K562 (cell line): ENCODE data around the gene CFAP410. TPM values are rescaled to one million over a fixed set of nuclear protein-coding genes. Genes with fewer than 3 reads are reported as not detected.

Experiments
- CHD4 ChIP-seq: fragments of 200-600 bp; sonication (generic); IDR thresholded peaks from 3 replicates; pipeline ENCODE4 v1.6.1; 2012; ENCODE audit warnings: low read depth, mild to moderate bottlenecking, mixed read lengths, low read length, inconsistent platforms; ENCODE audit not compliant: insufficient read depth, insufficient replicate concordance, poor library complexity, severe bottlenecking
- ETV6 ChIP-seq, 3 experiments: fragments of 150-350 bp in 1 of 3; sonication (generic) in 1 of 3; formaldehyde crosslinking in 1 of 3; IDR thresholded peaks; 2 replicates each; pipeline versions ENCODE4 v1.6.1 to v1.8.0; 2014 to 2022; ENCODE audit warnings: borderline replicate concordance in 2 of 3, low read depth in 2 of 3, antibody characterized with exemption in 1 of 3, low read length in 1 of 3, mild to moderate bottlenecking in 1 of 3, missing genetic modification reagents in 1 of 3
- GTF2E2 ChIP-seq: fragments of 200-800 bp; sonication (Bioruptor generic); IDR thresholded peaks from 2 replicates; pipeline ENCODE4 v1.6.1; 2016; ENCODE audit warnings: missing genetic modification characterization, missing compliant biosample characterization
- ILK ChIP-seq: fragments of 450-650 bp; IDR thresholded peaks from 2 replicates; pipeline ENCODE4 v1.6.1; 2016; ENCODE audit warnings: missing genetic modification characterization, low read depth, mild to moderate bottlenecking, missing compliant biosample characterization, moderate library complexity, borderline replicate concordance
- LCOR ChIP-seq: sonication (generic); formaldehyde crosslinking; IDR thresholded peaks from 2 replicates; pipeline ENCODE4 v1.8.0; 2022; ENCODE audit warnings: mild to moderate bottlenecking, missing genetic modification reagents
- MIER1 ChIP-seq: fragments of 450-650 bp; IDR thresholded peaks from 2 replicates; pipeline ENCODE4 v1.6.1; 2016; ENCODE audit warnings: antibody characterized with exemption, mild to moderate bottlenecking, low read depth
- NFE2L1 ChIP-seq: fragments of 450-650 bp; IDR thresholded peaks from 2 replicates; pipeline ENCODE4 v1.6.1; 2016; ENCODE audit warnings: missing genetic modification characterization, low read depth, mild to moderate bottlenecking, missing compliant biosample characterization, moderate library complexity, borderline replicate concordance
- PML ChIP-seq: IDR thresholded peaks from 2 replicates; pipeline ENCODE4 v1.6.1; 2012; ENCODE audit warnings: low read length, inconsistent platforms
- POLR2B ChIP-seq: fragments of 450-650 bp; IDR thresholded peaks from 2 replicates; pipeline ENCODE4 v1.6.1; 2018; ENCODE audit warnings: low read depth; ENCODE audit not compliant: partially characterized antibody
- PPARD ChIP-seq: fragments of 250-450 bp; sonication (Bioruptor Pico); IDR thresholded peaks from 2 replicates; pipeline ENCODE4 v1.8.0; 2022; ENCODE audit warnings: inconsistent platforms, mild to moderate bottlenecking, moderate library complexity
- RBM34 ChIP-seq: fragments of 200-400 bp; formaldehyde crosslinking; IDR thresholded peaks from 2 replicates; pipeline ENCODE4 v1.6.1; 2018; ENCODE audit warnings: low read length, borderline replicate concordance; ENCODE audit not compliant: insufficient read depth
- RCOR1 ChIP-seq, 2 experiments: IDR thresholded peaks; 2 replicates each; pipeline ENCODE4 v1.6.1; 2012; ENCODE audit warnings: low read depth in 2 of 2, low read length in 2 of 2, borderline replicate concordance in 1 of 2, improper control_type of control experiment in 1 of 2
- RFX5 ChIP-seq: IDR thresholded peaks from 2 replicates; pipeline ENCODE4 v1.6.1; 2011; ENCODE audit warnings: low read depth, mild to moderate bottlenecking, improper control_type of control experiment, low read length
- SP1 ChIP-seq: sonication (generic); formaldehyde crosslinking; IDR thresholded peaks from 2 replicates; pipeline ENCODE4 v1.8.1; 2022; ENCODE audit warnings: mild to moderate bottlenecking, missing genetic modification reagents
- XRCC3 ChIP-seq: fragments of 450-650 bp; IDR thresholded peaks from 2 replicates; pipeline ENCODE4 v1.6.1; 2017; ENCODE audit warnings: mild to moderate bottlenecking, moderate library complexity
- ZC3H8 ChIP-seq: fragments of 450-650 bp; IDR thresholded peaks from 2 replicates; pipeline ENCODE4 v1.6.1; 2017
- ZNF140 ChIP-seq: fragments of 250-450 bp; sonication (Bioruptor Pico); IDR thresholded peaks from 2 replicates; pipeline ENCODE4 v1.8.0; 2021; ENCODE audit warnings: moderate library complexity, mild to moderate bottlenecking, inconsistent platforms
- ZNF253 ChIP-seq: fragments of 250-450 bp; sonication (Bioruptor Pico); conservative IDR thresholded peaks from 2 replicates; pipeline ENCODE4 v1.6.1; 2021; ENCODE audit warnings: mild to moderate bottlenecking
- ZNF311 ChIP-seq: fragments of 250-450 bp; sonication (Bioruptor Pico); IDR thresholded peaks from 2 replicates; pipeline ENCODE4 v1.4.0; 2020; ENCODE audit warnings: mild to moderate bottlenecking, moderate library complexity
- polyA plus RNA-seq, 8 experiments: library from polyadenylated mRNA; depleted of rRNA in 4 of 8; stranded (reverse) in 5 of 8; unstranded in 3 of 8; fragments of >200 nt; fragmentation: Nextera tagmentation in 2 of 8; fragmentation: Illumina TruSeq in 1 of 8; extraction: Ambion mirVana in 2 of 8; extraction: Trizol in 1 of 8; gene quantifications; 2 replicates each; pipeline versions ENCODE4 v1.2.1 to v1.2.3, GENCODE V29; 2011 to 2014; ENCODE audit warnings: inconsistent platforms in 1 of 8, missing spikeins in 1 of 8
- total RNA-seq, 7 experiments: library from RNA; depleted of rRNA in 6 of 7; stranded (reverse); fragments of >200 nt in 6 of 7; fragmentation: Illumina TruSeq in 2 of 7; extraction: Trizol in 2 of 7; gene quantifications; 2 replicates each; pipeline versions ENCODE4 v1.2.1 to v1.2.3, GENCODE V29; 2011 to 2021; ENCODE audit warnings: low replicate concordance in 1 of 7
- TF ChIP-seq, protein P1 (sequence below): fragments of 250-450 bp; sonication (Bioruptor Pico); IDR thresholded peaks from 2 replicates; pipeline ENCODE4 v1.5.1; 2021; ENCODE audit warnings: mild to moderate bottlenecking
- TF ChIP-seq, protein P2 (sequence below): sonication (generic); formaldehyde crosslinking; IDR thresholded peaks from 2 replicates; pipeline ENCODE4 v1.8.1; 2022; ENCODE audit warnings: missing genetic modification reagents
- TF ChIP-seq, protein P3 (sequence below): fragments of 250-450 bp; sonication (Bioruptor Pico); IDR thresholded peaks from 2 replicates; pipeline ENCODE4 v1.8.0; 2021; ENCODE audit warnings: mild to moderate bottlenecking, moderate library complexity

CFAP410 gene
- total and polyA plus RNA-seq, 9 of the 15 experiments (the other 6 are each of a cell fraction or from before 2014, with no cell fraction given) = 0.07 to 17.3 (median 2.3) TPM

DNA sequence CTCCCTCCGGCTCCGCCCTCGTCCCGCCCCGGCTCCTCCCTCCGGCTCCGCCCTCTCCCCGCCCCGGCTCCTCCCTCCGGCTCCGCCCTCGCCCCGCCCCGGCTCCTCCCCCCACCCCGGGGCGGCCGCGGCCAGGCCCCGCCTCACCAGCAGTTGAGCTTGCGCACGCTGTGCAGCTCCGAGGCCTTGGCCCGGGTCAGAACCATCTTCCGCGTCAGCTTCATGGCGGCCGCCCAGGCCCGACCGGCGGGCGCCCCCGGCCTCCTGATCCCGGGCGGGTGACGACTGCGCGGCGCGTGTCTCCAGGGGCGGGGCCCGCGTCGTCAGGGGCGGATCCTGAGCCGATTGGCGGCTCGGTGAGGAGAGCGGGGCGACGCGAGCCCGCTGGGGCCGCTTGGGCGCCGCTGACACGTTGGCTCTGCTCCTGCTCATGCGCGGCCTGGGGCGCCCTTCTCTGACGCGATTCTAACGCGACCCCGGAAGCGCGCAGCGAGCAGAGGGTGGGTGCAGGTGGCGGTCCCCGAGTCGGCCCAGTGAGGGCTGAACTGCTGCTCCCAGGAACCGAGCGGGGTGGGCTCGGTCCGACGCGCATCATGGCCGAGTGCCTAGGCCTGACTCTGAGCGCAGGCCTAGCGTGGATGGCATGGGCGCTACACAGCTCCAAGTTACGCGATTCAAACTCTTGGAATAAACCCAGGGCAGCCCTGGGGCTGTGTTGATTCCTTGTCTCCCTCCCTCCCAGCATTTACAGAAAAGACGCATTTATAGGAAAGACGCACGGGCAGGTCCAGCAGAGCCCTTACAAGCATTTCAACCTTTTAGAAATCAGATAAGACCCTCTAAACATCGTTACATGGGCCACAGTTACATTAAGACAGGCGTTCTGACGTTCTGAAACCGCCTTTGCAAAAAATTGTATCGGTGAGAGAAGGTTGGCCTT, at the start of gene CFAP410 (continued):
- TF ChIP-seq, protein P1, sequence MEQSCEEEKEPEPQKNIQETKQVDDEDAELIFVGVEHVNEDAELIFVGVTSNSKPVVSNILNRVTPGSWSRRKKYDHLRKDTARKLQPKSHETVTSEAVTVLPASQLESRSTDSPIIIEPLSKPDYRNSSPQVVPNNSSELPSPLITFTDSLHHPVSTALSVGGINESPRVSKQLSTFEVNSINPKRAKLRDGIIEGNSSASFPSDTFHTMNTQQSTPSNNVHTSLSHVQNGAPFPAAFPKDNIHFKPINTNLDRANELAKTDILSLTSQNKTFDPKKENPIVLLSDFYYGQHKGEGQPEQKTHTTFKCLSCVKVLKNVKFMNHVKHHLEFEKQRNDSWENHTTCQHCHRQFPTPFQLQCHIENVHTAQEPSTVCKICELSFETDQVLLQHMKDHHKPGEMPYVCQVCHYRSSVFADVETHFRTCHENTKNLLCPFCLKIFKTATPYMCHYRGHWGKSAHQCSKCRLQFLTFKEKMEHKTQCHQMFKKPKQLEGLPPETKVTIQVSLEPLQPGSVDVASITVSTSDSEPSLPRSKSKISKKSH (CRISPR knock-in tag) = no peak
- no peak for TF ChIP-seq ZNF140 (CRISPR knock-in tag)
- peak; percentile 86 for TF ChIP-seq PML
- no peak for TF ChIP-seq XRCC3
- TF ChIP-seq ZNF253 (CRISPR knock-in tag) = no peak
- TF ChIP-seq RFX5 = no peak
- TF ChIP-seq ILK (tag) = no peak
- TF ChIP-seq, protein P2, sequence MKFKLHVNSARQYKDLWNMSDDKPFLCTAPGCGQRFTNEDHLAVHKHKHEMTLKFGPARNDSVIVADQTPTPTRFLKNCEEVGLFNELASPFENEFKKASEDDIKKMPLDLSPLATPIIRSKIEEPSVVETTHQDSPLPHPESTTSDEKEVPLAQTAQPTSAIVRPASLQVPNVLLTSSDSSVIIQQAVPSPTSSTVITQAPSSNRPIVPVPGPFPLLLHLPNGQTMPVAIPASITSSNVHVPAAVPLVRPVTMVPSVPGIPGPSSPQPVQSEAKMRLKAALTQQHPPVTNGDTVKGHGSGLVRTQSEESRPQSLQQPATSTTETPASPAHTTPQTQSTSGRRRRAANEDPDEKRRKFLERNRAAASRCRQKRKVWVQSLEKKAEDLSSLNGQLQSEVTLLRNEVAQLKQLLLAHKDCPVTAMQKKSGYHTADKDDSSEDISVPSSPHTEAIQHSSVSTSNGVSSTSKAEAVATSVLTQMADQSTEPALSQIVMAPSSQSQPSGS (CRISPR knock-in tag) = no peak
- peak; percentile 92 for TF ChIP-seq POLR2B
- TF ChIP-seq LCOR (CRISPR knock-in tag) = 0 out of 2 replicates have a peak, but pooled peaks have one; percentile 28
- TF ChIP-seq PPARD = no peak
- no peak for TF ChIP-seq MIER1
- TF ChIP-seq ETV6 (IDR thresholded peaks at IDR 0.05; ENCODE audit: borderline replicate concordance in 1 of 2, low read depth in 2 of 2, low read length in 1 of 2) = no peak
- TF ChIP-seq ETV6 (CRISPR knock-in tag; IDR thresholded peaks at IDR 0.05; ENCODE audit: borderline replicate concordance) = peak; percentile 85; the same call in 1 of the 2 replicates
- no peak for TF ChIP-seq ZC3H8
- no peak for TF ChIP-seq ZNF311 (CRISPR knock-in tag)
- 0 out of 2 replicates have a peak, but pooled peaks have one; percentile 37 for TF ChIP-seq GTF2E2
- peak; percentile 65 for TF ChIP-seq SP1 (CRISPR knock-in tag)
- TF ChIP-seq CHD4 = no peak
- no peak for TF ChIP-seq NFE2L1
- TF ChIP-seq RBM34 = no peak
- TF ChIP-seq, protein P3, sequence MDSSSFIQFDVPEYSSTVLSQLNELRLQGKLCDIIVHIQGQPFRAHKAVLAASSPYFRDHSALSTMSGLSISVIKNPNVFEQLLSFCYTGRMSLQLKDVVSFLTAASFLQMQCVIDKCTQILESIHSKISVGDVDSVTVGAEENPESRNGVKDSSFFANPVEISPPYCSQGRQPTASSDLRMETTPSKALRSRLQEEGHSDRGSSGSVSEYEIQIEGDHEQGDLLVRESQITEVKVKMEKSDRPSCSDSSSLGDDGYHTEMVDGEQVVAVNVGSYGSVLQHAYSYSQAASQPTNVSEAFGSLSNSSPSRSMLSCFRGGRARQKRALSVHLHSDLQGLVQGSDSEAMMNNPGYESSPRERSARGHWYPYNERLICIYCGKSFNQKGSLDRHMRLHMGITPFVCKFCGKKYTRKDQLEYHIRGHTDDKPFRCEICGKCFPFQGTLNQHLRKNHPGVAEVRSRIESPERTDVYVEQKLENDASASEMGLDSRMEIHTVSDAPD = no peak
- TF ChIP-seq RCOR1 (IDR thresholded peaks at IDR 0.05; ENCODE audit: borderline replicate concordance in 1 of 2, low read depth in 2 of 2, low read length in 2 of 2) = peak in 1 of 2 experiments; percentile 6; a peak in 1 of 4 replicates
